SK-N-SH (cell line): ENCODE data around the gene PAOX. TPM values are rescaled to one million over a fixed set of nuclear protein-coding genes. Genes with fewer than 3 reads are reported as not detected.

Experiments used
- CTCF ChIA-PET: fragments of 300-600, 350-600 bp; formaldehyde crosslinking; extraction: SDS; loops from one replicate; lab custom pipeline; 2021; lab: Yijun Ruan, JAX
- POLR2A ChIA-PET: fragments of 350-600 bp; sonication (Branson Sonifier 250); formaldehyde crosslinking; extraction: SDS; loops from one replicate; lab custom pipeline; 2020; ENCODE audit warnings: antibody characterized with exemption, inconsistent platforms; lab: Yijun Ruan, JAX
- DNase-seq: peaks from one replicate; pipeline ENCODE4 v3.0.0; 2012
- H2AFZ ChIP-seq: fragments of 200-600 bp; sonication (generic); 2 replicates; pipeline ENCODE4 v1.8.1; 2016; ENCODE audit warnings: antibody characterized with exemption, mild to moderate bottlenecking, low read depth
- H3F3A ChIP-seq: fragments of 200-600 bp; sonication (generic); replicated peaks from 2 replicates; pipeline ENCODE3; 2016; ENCODE audit warnings: antibody characterized with exemption, mild to moderate bottlenecking; ENCODE audit not compliant: insufficient read depth
- H3K27ac ChIP-seq, 2 experiments: fragments of 200-500 bp in 1 of 2; fragments of 200-600 bp in 1 of 2; sonication (Bioruptor generic) in 1 of 2; sonication (generic), shearing (Covaris generic) in 1 of 2; 2 replicates each; pipeline versions ENCODE4 v1.5.1 to v1.6.1; 2014 to 2016; ENCODE audit warnings: low read depth in 2 of 2, inconsistent platforms in 1 of 2, low read length in 1 of 2, mild to moderate bottlenecking in 1 of 2, mixed read lengths in 1 of 2
- H3K27me3 ChIP-seq: fragments of 200-600 bp; sonication (generic), shearing (Covaris generic); 2 replicates; pipeline ENCODE4 v1.6.1; 2016; ENCODE audit warnings: mixed run types; ENCODE audit not compliant: insufficient read depth
- H3K36me3 ChIP-seq, 2 experiments: fragments of 200-500 bp in 1 of 2; fragments of 200-600 bp in 1 of 2; sonication (Bioruptor generic) in 1 of 2; sonication (generic) in 1 of 2; replicated peaks in 1 of 2; 2 replicates each; pipeline versions ENCODE3 to v1.5.1; 2014 to 2016; ENCODE audit warnings: low read length in 1 of 2, mild to moderate bottlenecking in 1 of 2; ENCODE audit not compliant: insufficient read depth in 2 of 2, control insufficient read depth in 1 of 2
- H3K4me1 ChIP-seq, 2 experiments: fragments of 200-500 bp in 1 of 2; fragments of 200-600 bp in 1 of 2; sonication (Bioruptor generic) in 1 of 2; sonication (generic), shearing (Covaris generic) in 1 of 2; 2 replicates each; pipeline versions ENCODE4 v1.5.1 to v1.6.1; 2014 to 2016; ENCODE audit warnings: low read depth in 1 of 2, low read length in 1 of 2, mixed run types in 1 of 2; ENCODE audit not compliant: insufficient read depth in 2 of 2, control insufficient read depth in 1 of 2
- H3K4me2 ChIP-seq: fragments of 200-600 bp; sonication (generic), shearing (Covaris generic); 2 replicates; pipeline ENCODE4 v1.6.1; 2017; ENCODE audit warnings: mixed run types
- H3K4me3 ChIP-seq, 2 experiments: fragments of 200-500 bp in 1 of 2; fragments of 200-600 bp in 1 of 2; sonication (Bioruptor generic) in 1 of 2; sonication (generic), shearing (Covaris generic) in 1 of 2; 2 replicates each; pipeline versions ENCODE4 v1.5.1 to v1.8.1; 2014 to 2016; ENCODE audit warnings: low read depth in 2 of 2, inconsistent platforms in 1 of 2, low read length in 1 of 2, mild to moderate bottlenecking in 1 of 2, mixed read lengths in 1 of 2, moderate library complexity in 1 of 2
- H3K79me2 ChIP-seq: fragments of 200-600 bp; sonication (generic); 2 replicates; pipeline ENCODE4 v1.8.1; 2017; ENCODE audit warnings: mild to moderate bottlenecking; ENCODE audit not compliant: insufficient read depth
- H3K9ac ChIP-seq: fragments of 200-600 bp; sonication (generic); 2 replicates; pipeline ENCODE4 v1.6.1; 2017; ENCODE audit warnings: mixed run types
- H3K9me2 ChIP-seq: fragments of 200-600 bp; sonication (generic); 2 replicates; pipeline ENCODE4 v1.6.1; 2017; ENCODE audit warnings: mixed run types
- H3K9me3 ChIP-seq: fragments of 200-600 bp; sonication (generic); 2 replicates; pipeline ENCODE4 v1.6.1; 2017; ENCODE audit warnings: mixed run types, mild to moderate bottlenecking, moderate library complexity
- H4K20me1 ChIP-seq: fragments of 200-600 bp; sonication (generic); 2 replicates; pipeline ENCODE4 v1.6.1; 2017; ENCODE audit warnings: mild to moderate bottlenecking, mixed run types; ENCODE audit not compliant: insufficient read depth
- FOSL2 ChIP-seq: IDR thresholded peaks from 2 replicates; pipeline ENCODE4 v1.4.0; 2012; ENCODE audit warnings: low read depth, mild to moderate bottlenecking, moderate library complexity, borderline replicate concordance
- FOXJ3 ChIP-seq: sonication (generic); formaldehyde crosslinking; IDR thresholded peaks from 2 replicates; pipeline ENCODE4 v1.5.1; 2020; ENCODE audit warnings: mild to moderate bottlenecking, missing genetic modification reagents
- FOXM1 ChIP-seq: IDR thresholded peaks from 2 replicates; pipeline ENCODE4 v1.4.0; 2012; ENCODE audit warnings: low read depth, mild to moderate bottlenecking
- GATA2 ChIP-seq: sonication (generic); formaldehyde crosslinking; IDR thresholded peaks from 2 replicates; pipeline ENCODE4 v1.5.0; 2020; ENCODE audit warnings: mild to moderate bottlenecking, missing genetic modification reagents
- JUND ChIP-seq: IDR thresholded peaks from 2 replicates; pipeline ENCODE4 v1.4.0; 2012
- MXI1 ChIP-seq: IDR thresholded peaks from 2 replicates; pipeline ENCODE4 v1.6.1; 2012; ENCODE audit warnings: mild to moderate bottlenecking, low read depth, low read length, improper control_type of control experiment
- NRF1 ChIP-seq: IDR thresholded peaks from 2 replicates; pipeline ENCODE4 v1.6.1; 2012; ENCODE audit warnings: low read depth, mild to moderate bottlenecking, low read length
- POLR2AphosphoS5 ChIP-seq: IDR thresholded peaks from 2 replicates; pipeline ENCODE4 v1.6.1; 2012; ENCODE audit warnings: low read depth, low read length
- RAD21 ChIP-seq: IDR thresholded peaks from 2 replicates; pipeline ENCODE4 v1.6.1; 2012; ENCODE audit warnings: mild to moderate bottlenecking, low read length
- RFX5 ChIP-seq: IDR thresholded peaks from 2 replicates; pipeline ENCODE4 v1.6.1; 2012; ENCODE audit warnings: mild to moderate bottlenecking, improper control_type of control experiment, low read length
- SIN3A ChIP-seq: IDR thresholded peaks from 2 replicates; pipeline ENCODE4 v1.6.1; 2012; ENCODE audit warnings: low read depth, mild to moderate bottlenecking, low read length, moderate library complexity, borderline replicate concordance
- SMC3 ChIP-seq: IDR thresholded peaks from 2 replicates; pipeline ENCODE4 v1.6.1; 2012; ENCODE audit warnings: low read depth, low read length, improper control_type of control experiment
- TAF1 ChIP-seq: IDR thresholded peaks from 2 replicates; pipeline ENCODE4 v1.6.1; 2012; ENCODE audit warnings: low read depth, mild to moderate bottlenecking, low read length, moderate library complexity, borderline replicate concordance
- YY1 ChIP-seq: IDR thresholded peaks from 2 replicates; pipeline ENCODE4 v1.4.0; 2012; ENCODE audit warnings: low read depth, mild to moderate bottlenecking
- WGBS: methylation state at CpG from one replicate; pipeline ENCODE4 v1.1.6; 2017; ENCODE audit warnings: low lambda C conversion rate; 5-methylcytosine and 5-hydroxymethylcytosine counted together
- polyA plus RNA-seq, 3 experiments: library from polyadenylated mRNA; depleted of rRNA; stranded (reverse); fragments of >200 nt; gene quantifications; 2 replicates each; pipeline ENCODE4 v1.2.3, GENCODE V29; 2012
- TF ChIP-seq, protein P1 (sequence below): IDR thresholded peaks from 2 replicates; pipeline ENCODE4 v1.4.0; 2012; ENCODE audit warnings: low read depth
- TF ChIP-seq, protein P2 (sequence below): IDR thresholded peaks from 2 replicates; pipeline ENCODE4; 2012
- TF ChIP-seq, protein P3 (sequence below): IDR thresholded peaks from 2 replicates; pipeline ENCODE4 v1.4.0; 2012; ENCODE audit warnings: low read depth, borderline replicate concordance
- TF ChIP-seq, protein P4 (sequence below): fragments of 200-600 bp; sonication (generic); IDR thresholded peaks from 2 replicates; pipeline ENCODE4 v1.6.1; 2017; ENCODE audit warnings: antibody characterized with exemption, mild to moderate bottlenecking, moderate library complexity

PAOX gene
- polyA plus RNA-seq, 1 of the 3 experiments (the other 2 are of a cell fraction): 6.2 TPM

DNA sequence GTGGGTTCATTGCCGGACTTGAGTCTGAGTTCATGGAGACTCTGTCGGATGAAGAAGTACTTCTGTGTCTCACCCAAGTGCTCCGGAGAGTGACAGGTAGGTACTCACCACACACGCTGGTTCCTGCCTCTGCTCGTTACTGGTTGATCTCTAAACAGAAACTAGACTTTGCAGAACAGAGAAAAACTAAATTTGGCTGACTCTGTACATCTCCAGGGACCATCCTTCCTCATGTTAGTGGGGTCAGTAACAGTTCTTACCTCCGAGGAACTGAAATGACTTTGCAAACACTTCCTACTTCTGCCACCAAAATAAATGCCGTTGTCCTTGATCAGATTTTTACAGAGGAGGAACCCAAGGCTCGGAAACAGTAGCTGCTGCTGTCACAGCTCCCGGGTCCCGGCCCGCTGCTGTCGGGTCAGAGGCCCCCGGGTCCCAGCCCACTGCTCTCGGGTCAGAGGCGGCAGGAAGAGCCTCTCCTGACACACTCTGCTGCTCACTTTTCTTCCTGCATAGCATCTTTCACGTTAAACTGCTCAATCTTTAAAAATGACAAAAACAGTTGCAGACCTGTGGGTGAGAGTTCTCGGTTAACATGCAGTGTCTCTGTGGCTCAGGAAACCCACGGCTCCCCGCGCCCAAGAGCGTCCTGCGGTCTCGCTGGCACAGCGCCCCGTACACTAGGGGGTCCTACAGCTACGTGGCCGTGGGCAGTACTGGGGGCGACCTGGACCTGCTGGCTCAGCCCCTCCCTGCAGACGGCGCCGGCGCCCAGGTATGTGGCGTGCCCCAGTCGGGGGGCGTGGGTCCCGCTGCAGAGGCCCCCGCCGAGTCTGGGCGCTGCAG lies 10.1 kb downstream of the PAOX start:
- 92% methylated on average over 25 of the region's 39 CpGs for WGBS
- H3K27ac ChIP-seq: no peak overlapping the region
- no peak for DNase-seq
- no peaks in the 10 kb centered on the region for H3K4me1 ChIP-seq
- H3K4me2 ChIP-seq: no peak overlapping the region
- H3K9me3 ChIP-seq: no peaks in the 10 kb centered on the region
- no peaks in the 10 kb centered on the region for H4K20me1 ChIP-seq
- peaks cover under 1% of the 10 kb centered on the region; the same call in 1 of the 2 replicates for H3K79me2 ChIP-seq
- no peaks in the 10 kb centered on the region for H3F3A ChIP-seq
- POLR2A ChIA-PET: no interaction called here
- no peaks in the 10 kb centered on the region for H3K9me2 ChIP-seq
- TF ChIP-seq POLR2AphosphoS5 (no peak), SIN3A (no peak), JUND (no peak)
- TF ChIP-seq, protein P1, sequence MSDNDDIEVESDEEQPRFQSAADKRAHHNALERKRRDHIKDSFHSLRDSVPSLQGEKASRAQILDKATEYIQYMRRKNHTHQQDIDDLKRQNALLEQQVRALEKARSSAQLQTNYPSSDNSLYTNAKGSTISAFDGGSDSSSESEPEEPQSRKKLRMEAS: no peak
- CTCF ChIA-PET: interaction anchor here (1.6 kb wide), 1 partner anchor 31 kb away, joined by 4 read pairs; the partner anchor contains the start of gene FUOM
- no peak overlapping the region for H3K9ac ChIP-seq
- H2AFZ ChIP-seq: no peak overlapping the region
- no peaks in the 10 kb centered on the region for H3K27me3 ChIP-seq
- no peak overlapping the region for H3K4me3 ChIP-seq
- peaks cover 0 to 3% of the 10 kb centered on the region in 2 experiments for H3K36me3 ChIP-seq

DNA sequence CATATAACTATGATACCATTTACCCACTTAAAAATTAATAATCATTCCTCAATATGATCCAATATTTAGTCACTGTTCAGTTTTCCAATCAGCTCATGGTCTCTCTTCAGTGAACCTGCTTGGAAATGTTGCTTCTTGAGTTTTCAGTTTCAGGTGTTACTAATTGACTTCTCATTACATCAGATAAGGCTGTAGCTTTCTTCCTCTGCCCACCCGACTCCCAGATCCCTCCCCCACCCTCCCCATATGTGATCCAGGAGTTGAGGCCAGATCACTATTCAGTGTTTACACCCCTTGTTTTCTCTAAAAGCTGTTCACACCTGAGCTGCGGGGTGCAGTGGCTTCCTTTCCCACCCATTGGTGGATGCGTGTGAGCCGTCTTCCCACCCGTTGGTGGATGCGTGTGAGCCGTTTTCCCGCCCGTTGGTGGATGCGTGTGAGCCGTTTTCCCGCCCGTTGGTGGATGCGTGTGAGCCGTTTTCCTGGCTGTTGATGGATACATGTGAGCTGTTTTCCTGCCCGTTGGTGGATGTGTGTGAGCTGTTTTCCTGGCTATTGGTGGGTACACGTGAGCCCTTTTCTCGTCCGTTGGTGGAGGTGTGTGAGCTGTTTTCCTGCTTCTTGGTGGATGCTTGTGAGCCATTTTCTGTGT lies 11.7 kb downstream of the PAOX start:
- Histone ChIP-seq H3K4me2 (no peak overlapping the region), H3K27me3 (no peaks in the 10 kb centered on the region), H2AFZ (no peak overlapping the region), H3F3A (no peaks in the 10 kb centered on the region), H3K27ac (no peak overlapping the region), H4K20me1 (no peaks in the 10 kb centered on the region), H3K4me1 (peaks cover 6 to 8% of the 10 kb centered on the region in 2 experiments; a peak in 2 of 4 replicates), H3K4me3 (no peak overlapping the region), H3K9me2 (no peaks in the 10 kb centered on the region), H3K9ac (no peak overlapping the region), H3K9me3 (no peaks in the 10 kb centered on the region), H3K36me3 (peaks cover 0 to 3% of the 10 kb centered on the region in 2 experiments), H3K79me2 (peaks cover 15% of the 10 kb centered on the region)
- WGBS: 94% methylated on average over 19 of the region's 19 CpGs
- CTCF ChIA-PET: interaction anchor here (0.7 kb wide), 1 partner anchor 61 kb away, joined by 4 read pairs; no protein-coding TSS in a partner anchor
- no peak for DNase-seq
- POLR2A ChIA-PET: interaction anchor here (0.6 kb wide), 1 partner anchor 33 kb away, joined by 3 read pairs; the partner anchor contains the start of gene FUOM
- TF ChIP-seq SMC3 (no peak), FOXJ3 (CRISPR knock-in tag) (no peak), RFX5 (no peak), FOXM1 (no peak), POLR2AphosphoS5 (no peak), SIN3A (no peak), YY1 (no peak), TAF1 (no peak), GATA2 (CRISPR knock-in tag) (no peak), NRF1 (no peak), FOSL2 (no peak), RAD21 (no peak), MXI1 (no peak)
- TF ChIP-seq, protein P2, sequence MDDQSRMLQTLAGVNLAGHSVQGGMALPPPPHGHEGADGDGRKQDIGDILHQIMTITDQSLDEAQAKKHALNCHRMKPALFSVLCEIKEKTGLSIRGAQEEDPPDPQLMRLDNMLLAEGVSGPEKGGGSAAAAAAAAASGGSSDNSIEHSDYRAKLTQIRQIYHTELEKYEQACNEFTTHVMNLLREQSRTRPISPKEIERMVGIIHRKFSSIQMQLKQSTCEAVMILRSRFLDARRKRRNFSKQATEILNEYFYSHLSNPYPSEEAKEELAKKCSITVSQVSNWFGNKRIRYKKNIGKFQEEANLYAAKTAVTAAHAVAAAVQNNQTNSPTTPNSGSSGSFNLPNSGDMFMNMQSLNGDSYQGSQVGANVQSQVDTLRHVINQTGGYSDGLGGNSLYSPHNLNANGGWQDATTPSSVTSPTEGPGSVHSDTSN: no peak
- TF ChIP-seq, protein P3, sequence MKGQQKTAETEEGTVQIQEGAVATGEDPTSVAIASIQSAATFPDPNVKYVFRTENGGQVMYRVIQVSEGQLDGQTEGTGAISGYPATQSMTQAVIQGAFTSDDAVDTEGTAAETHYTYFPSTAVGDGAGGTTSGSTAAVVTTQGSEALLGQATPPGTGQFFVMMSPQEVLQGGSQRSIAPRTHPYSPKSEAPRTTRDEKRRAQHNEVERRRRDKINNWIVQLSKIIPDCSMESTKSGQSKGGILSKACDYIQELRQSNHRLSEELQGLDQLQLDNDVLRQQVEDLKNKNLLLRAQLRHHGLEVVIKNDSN: no peak
- TF ChIP-seq, protein P4, sequence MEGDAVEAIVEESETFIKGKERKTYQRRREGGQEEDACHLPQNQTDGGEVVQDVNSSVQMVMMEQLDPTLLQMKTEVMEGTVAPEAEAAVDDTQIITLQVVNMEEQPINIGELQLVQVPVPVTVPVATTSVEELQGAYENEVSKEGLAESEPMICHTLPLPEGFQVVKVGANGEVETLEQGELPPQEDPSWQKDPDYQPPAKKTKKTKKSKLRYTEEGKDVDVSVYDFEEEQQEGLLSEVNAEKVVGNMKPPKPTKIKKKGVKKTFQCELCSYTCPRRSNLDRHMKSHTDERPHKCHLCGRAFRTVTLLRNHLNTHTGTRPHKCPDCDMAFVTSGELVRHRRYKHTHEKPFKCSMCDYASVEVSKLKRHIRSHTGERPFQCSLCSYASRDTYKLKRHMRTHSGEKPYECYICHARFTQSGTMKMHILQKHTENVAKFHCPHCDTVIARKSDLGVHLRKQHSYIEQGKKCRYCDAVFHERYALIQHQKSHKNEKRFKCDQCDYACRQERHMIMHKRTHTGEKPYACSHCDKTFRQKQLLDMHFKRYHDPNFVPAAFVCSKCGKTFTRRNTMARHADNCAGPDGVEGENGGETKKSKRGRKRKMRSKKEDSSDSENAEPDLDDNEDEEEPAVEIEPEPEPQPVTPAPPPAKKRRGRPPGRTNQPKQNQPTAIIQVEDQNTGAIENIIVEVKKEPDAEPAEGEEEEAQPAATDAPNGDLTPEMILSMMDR: no peak
